ENCODE data around the gene EMP2.

DNA sequence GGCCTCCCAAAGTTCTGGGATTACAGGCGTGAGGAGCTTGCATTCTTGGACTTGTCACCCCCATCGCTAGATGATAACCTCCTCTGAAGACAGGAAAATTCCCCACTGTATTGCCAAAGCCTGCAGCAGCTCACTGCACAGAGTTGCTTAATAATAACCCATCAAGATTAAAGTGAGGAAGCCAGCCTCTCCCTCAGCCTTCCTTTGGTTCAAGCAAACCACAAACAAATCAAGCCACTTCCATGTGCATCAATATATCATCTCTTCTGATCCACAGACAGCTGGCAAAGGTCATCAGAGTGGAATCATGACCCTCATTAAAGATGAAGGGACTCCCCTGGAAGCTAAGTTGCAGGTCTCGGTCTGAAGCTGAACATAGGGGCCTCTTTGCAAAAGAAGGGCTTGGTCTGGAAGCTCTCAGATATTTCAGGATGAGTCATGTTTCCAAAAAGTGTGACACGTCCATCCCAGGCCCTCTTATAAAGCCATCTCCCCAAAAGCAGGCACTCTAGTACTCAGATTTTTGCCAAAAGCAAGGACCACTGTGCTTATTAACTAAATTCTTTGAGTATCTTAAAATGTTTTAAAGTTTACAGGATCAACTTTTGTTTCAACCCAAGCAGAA lies 4.8 kb downstream of the EMP2 start:
- TF ChIP-seq EZH2 (IDR thresholded peaks at IDR 0.05; ENCODE audit: borderline replicate concordance, low read length): no peak
- no peak for TF ChIP-seq CTCF (conservative IDR thresholded peaks at IDR 0.05 in 1 of 2, IDR thresholded peaks at IDR 0.05 in 1 of 2; ENCODE audit: extremely low read depth in 1 of 2, insufficient read depth in 1 of 2, low read depth in 1 of 2, low read length in 2 of 2)

Data from mammary epithelial cell (primary cell).